GM18499 (cell line): Measurements from ENCODE around the gene SUMF2.
"Not testable (repeated sequence)": the region's sequence is repeated elsewhere in the genome, so short reads cannot be mapped to it uniquely, and the experiment has no call there.

Source experiments
- ATAC-seq: cut with Tn5 transposase; IDR thresholded peaks from one replicate; pipeline ENCODE4 v1.9.1; 2021; ENCODE audit warnings: moderate number of reproducible peaks; ENCODE audit not compliant: insufficient read depth, unreplicated experiment

The SUMF2 gene

DNA sequence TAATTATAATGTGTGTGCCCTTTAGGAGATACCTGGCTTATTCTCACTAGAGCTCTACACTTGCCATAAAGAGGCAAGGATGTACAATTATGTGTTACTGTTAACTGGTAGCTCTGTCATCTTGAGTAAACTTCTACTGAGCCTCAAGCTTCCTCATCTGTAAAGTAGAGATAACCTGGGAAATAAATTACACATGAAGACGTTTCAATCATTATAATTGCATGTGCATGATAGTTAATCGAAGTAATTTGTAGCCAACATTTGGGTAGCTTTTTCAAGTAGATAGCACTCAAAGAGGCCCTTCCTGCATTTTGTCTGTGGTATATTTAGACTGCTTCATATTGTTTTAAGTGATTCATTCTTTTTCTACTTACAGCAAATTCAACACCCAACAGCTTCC is 10.1 kb upstream of the SUMF2 start:
- ATAC-seq = no peak

DNA sequence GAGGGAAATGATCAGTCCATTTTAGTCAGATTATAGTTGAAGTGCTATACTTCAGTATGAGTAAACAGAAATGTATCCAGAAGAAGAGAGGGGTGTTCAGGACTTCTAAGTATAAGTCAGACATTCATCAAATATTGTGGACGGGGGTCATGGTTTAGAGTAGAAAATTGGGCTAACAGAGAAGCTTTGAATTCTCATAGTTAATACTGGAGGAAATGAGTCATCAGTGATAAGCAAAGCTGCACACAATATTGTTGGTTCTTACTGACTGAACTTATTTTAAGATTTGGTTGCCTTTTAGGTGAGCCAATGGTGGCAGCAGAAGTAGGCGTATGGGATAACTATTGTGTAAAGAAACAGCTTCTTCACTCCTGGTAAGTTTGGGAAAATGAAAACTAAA is 1.7 kb upstream of the SUMF2 start:
- no peak for ATAC-seq

DNA sequence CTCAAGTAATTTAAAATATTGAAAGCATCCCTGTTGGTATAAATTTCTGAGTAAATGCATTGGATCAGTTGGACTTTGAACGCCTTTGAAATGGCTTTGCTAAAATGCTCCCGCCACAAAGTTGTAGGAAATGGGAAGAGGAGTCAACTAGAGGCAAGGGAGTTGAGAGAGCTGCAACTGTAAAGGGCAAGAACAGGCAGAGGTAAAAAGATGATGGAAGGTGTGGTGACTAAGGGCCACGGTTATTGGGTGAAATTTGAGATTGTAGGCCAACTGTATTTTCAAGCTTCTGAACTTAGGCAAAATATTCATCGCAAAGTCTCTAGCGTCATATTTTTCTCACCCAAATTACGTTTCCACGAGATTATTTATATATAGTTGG is 595 bp upstream of the SUMF2 start:
- ATAC-seq = no peak

DNA sequence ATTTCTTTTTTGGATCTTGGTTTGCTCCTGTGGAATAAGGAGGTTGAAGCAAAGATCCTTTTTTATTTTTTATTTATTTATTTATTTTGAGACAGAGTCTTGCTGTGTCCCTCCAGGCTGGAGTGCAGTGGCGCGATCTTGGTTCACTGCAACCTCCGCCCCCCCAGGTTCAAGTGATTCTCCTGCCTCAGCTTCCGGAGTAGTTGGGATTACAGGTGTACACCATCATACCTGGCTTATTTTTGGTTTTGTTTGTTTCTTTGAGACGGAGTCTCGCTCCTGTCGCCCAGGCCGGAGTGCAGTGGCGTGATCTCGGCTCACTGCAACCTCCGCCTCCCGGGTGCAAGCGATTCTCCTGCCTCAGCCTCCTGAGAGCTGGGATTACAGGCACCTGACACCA is 2.3 kb downstream of the SUMF2 start:
- ATAC-seq = not testable (repeated sequence)

DNA sequence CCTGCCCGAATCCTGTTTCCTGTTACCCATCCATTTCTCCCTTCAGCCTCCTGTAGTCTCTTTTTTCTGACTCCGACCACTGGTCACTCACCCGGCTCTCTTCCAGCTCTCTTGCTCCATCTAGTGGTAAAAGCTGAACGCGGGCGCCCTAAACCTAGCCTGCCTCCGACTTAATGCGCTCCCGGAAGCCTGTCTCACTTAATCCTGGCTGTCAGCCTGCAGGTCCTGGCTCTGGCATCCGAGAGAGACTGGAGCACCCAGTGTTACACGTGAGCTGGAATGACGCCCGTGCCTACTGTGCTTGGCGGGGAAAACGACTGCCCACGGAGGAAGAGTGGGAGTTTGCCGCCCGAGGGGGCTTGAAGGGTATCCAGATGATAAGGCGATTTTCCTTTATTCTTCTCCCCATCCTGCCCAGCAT is 10.3 kb downstream of the SUMF2 start:
- peak; percentile 84 for ATAC-seq

DNA sequence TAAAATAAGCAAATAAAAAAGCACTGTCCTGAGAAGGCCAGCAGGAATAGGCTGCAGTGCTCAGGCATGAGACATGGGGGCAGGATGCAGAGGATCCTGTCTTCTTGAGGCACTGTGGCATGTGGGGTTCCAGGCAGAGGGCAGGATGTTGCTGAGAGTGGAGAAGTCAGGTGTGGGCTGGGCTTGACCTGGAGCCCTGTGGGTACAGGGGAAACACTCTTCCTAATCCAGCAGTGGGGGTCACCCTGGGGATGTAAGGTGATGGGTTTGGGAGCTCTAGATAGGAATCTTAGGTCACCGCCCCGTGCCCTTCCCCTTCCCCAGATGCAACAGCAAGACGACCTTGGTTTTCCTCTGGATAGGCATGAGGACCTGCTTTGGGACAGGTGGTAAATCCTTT is 13.6 kb downstream of the SUMF2 start:
- ATAC-seq = no peak

DNA sequence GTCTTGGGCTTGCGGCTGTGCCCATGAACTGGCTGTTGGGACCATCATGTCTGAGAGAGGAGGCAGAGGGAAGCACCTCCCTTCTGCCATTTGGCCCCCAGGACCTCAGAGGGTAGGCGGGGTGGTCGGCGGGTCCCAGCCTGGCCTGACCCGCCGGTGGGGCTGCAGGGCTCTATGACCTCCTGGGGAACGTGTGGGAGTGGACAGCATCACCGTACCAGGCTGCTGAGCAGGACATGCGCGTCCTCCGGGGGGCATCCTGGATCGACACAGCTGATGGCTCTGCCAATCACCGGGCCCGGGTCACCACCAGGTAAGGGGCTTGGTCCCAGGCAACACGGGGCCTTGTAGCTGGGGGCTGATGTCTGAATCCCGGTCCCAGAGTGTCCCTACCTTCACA is 14.1 kb downstream of the SUMF2 start:
- no peak for ATAC-seq

DNA sequence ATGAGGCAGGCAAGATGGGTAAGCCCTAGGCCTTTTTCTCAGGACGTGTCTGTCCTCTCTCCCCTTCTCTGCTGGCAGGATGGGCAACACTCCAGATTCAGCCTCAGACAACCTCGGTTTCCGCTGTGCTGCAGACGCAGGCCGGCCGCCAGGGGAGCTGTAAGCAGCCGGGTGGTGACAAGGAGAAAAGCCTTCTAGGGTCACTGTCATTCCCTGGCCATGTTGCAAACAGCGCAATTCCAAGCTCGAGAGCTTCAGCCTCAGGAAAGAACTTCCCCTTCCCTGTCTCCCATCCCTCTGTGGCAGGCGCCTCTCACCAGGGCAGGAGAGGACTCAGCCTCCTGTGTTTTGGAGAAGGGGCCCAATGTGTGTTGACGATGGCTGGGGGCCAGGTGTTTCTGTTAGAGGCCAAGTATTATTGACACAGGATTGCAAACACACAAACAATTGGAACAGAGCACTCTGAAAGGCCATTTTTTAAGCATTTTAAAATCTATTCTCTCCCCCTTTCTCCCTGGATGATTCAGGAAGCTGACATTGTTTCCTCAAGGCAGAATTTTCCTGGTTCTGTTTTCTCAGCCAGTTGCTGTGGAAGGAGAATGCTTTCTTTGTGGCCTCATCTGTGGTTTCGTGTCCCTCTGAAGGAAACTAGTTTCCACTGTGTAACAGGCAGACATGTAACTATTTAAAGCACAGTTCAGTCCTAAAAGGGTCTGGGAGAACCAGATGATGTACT is 15.5 kb downstream of the SUMF2 start:
- ATAC-seq = no peak

DNA sequence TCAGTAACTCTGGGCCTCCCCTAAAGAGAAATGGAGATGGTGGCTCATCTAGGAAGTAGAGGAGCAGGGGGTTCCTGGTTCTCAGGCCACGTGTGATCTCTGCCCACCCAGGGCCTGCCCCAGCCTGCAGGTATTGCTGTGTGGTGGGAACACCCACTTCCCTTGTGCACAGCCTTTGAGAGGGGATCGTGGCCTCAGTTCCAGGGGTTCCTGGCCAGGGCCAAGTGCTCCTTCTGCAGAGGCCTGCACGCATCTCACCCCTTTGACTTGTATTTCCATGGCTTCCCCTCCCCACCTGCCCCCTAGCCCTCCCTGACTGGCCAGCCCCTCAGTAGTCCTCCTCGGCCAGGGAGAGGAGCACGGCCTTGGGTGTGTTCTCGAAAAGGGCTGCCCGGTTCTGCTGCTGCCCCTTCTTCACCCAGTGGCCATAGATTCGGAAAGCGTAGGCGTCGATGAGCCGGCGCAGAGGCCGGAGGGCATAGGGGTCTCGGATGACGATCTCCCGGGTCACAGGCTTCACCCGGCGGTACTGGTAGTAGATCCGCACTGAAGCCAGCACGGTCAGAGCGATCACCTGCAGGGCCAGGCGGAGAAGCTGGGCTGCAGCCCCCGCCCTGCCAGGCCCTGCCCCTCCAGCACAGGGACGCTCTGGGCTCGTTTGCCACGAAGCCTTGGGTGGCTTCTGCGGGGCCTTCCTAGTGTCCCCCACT is 16.8 kb downstream of the SUMF2 start:
- not testable (repeated sequence) for ATAC-seq

DNA sequence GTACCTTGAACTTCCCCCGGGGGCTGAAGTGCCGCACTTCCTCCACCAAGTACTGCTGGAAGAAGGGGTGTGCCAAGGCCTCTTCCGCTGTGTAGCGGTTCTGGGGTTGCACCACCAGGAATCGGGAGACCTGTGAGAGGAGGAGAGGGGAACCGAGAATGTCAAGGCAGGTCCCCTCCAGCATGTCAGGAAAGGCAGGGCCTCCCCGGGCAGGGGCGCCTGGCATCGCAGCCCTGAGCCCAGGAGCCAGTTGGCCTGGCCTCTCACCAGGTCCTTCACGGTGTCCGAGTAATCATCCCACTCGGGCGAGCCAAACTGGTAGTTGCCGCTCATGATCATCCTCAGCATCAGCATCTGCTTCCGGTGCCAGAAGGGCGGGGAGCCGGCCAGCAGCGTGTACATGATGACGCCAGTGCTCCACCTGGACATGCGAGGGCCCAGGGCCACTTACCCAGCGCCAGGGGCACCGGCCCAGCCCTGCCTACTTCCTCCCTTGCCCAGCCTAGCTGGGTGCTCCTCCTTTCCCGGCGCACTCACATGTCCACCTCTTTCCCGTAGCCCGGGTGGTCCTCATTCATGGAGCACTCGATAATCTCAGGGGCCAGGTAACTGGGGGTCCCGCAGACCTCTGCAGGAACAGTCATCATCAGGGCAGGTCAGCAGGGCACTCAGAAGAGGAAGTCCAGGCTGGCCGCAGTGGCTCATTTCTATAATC is 17.7 kb downstream of the SUMF2 start:
- ATAC-seq = no peak

DNA sequence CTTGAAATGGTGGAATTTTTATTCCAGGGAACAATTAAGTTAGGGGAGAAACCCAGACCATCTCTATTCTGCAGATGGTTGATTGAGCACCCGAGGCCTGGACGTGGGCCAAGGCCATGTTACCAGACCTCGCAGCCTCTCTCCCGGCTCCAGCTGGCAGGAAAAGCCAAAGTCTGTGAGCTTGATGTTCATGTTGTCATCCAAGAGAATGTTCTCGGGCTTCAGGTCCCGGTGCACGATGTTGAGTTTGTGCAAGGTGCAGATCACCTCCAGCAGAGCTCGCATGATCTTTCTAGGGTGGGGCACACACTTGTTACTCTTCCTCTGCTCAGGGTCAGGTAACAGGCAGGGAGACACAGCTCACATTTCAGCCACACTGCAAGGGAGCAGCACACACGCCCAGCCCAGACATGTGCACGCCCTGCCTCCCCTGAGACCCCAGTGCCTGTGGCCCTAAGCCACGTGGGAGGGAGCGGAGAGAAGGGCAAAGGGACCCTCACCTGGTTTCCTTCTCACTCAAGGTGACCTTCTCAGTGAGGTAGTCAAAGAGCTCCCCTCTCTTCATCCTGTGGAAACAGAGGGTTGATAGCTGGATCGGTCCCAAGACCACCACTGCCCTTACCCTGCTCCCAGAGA is 19.2 kb downstream of the SUMF2 start:
- no peak for ATAC-seq

DNA sequence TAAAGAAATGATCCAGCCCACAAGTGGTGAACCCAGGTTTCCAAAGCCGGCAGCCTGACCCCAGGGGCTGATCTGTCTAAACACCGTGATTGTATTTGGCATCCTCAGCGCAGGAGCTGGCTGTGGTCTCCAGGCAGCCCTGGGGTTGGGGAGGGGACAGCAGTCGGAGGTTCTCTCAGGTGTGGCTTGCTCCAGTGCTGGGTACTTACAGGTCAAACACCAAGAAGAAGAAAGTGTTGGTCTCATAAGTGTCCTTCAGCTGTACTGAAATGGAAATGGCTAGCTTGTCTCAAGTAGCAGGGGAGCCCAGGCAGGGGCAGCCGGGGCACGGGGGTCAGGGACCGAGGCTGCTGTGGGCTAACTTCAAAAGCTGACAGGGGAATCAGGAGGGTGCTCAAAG is 22.7 kb downstream of the SUMF2 start:
- no peak for ATAC-seq

DNA sequence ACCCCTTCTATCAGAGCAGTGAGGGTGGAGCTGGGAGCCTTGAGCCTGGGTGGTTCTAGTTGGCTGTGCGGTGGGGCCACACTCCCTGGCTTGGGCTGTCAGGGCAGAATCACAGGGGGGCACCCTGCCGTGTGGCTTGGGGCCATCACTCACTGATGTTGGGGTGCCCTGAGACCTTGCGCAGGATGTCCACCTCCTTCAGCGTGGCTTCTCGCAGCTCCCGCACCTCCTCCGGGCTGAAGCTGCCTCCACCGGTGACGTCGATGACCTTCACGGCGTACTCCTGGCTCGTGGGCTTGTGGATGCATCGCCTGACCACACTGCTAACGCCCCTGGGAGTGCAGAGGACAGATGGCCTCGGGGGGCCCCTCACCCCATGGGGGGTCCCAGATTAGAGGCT is 23.4 kb downstream of the SUMF2 start:
- ATAC-seq = no peak

DNA sequence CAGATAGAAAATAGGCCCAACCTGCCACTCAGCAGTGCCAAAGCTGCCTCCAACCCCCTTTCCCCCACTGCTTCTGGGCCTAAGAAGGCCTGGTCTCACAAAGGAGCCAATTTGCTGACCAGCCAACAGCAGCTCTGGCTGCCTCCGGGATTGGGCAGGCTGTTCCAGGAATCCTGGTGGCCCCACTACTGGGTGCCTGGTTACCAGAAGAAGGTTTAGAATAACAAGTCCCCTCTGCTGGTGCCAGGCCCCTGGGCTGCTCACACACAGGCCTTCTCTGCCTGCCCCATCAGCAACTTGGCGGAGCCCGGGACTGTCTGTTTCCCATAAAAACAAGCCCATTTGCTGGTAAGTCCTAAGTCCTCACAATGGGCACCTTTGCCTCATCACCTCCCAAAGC is 27.5 kb downstream of the SUMF2 start:
- ATAC-seq = no peak

DNA sequence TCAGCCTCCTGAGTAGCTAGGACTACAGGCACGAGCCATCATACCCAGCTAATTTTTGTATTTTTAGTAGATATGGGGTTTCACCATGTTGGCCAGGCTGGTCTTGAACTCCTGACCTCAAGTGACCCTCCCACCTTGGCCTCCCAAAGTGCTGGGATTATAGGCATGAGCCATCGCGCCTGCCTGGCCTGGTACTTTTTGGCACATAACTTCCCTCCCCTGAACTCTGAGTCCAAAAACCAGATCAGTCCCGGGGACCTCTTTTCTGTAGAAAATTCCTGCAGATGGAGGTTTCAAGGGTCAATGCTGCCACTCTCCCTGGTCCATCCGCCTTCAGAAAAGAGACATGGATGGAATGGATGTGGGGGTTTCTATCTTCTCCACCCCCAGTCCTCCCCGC is 28.3 kb downstream of the SUMF2 start:
- not testable (repeated sequence) for ATAC-seq

DNA sequence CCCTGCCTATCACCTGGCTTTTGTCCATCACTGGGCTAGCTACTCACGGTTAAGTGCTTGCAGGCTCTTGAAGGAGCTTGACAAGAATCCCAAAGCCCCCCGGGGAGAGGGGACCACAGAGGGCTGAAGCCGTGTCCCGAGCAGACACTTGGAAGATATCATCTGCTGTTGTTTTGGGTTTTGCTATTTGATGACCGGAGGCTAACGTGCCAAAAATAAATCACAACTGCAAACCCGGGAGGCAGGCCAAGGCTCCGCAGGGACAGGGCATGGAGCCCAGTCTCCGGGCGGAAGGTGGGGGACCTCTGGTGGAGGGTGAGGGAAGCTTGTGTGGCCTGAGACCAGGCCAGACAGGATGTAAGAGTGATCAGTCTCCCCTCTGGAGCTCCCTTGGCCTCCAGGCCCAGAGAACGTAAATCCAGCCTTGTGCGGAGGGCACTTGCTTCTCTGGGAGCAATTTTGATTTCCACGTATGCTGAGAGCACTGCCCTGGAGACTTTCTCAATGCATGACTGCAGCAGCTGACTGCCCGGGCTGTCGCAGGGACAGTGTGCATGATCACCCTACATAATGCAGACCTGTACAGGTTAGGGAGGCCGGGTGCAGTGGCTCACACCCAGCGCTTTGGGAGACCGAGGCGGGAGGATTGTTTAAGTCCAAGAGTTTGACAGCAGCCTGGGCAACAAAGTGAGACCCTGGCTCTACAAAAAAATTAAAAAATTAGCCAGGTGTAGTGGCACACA is 28.9 kb downstream of the SUMF2 start, which contains the start of gene PHKG1:
PHKG1 (minus strand) TSS at position 164 of the 743 bp plus-strand sequence. CDS start 4,011 bp downstream, outside the sequence.
- no peak for ATAC-seq

DNA sequence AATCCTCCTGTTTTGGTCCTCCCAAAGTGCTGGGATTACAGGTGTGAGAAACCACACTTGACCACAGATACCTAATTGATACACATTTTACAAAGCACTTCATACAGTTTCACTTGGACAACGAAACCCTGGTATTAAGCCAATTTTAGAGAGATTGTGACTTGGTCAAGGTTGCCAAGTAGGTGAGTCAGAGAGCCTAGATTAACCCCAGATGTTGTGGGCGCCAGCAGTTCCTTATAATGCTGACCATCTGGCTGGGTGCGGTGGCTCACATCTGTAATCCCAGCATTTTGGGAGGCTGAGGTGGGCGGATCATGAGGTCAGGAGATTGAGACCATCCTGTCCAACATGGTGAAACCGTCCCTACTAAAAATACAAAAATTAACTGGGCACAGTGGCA is 33.6 kb downstream of the SUMF2 start:
- ATAC-seq = no peak

DNA sequence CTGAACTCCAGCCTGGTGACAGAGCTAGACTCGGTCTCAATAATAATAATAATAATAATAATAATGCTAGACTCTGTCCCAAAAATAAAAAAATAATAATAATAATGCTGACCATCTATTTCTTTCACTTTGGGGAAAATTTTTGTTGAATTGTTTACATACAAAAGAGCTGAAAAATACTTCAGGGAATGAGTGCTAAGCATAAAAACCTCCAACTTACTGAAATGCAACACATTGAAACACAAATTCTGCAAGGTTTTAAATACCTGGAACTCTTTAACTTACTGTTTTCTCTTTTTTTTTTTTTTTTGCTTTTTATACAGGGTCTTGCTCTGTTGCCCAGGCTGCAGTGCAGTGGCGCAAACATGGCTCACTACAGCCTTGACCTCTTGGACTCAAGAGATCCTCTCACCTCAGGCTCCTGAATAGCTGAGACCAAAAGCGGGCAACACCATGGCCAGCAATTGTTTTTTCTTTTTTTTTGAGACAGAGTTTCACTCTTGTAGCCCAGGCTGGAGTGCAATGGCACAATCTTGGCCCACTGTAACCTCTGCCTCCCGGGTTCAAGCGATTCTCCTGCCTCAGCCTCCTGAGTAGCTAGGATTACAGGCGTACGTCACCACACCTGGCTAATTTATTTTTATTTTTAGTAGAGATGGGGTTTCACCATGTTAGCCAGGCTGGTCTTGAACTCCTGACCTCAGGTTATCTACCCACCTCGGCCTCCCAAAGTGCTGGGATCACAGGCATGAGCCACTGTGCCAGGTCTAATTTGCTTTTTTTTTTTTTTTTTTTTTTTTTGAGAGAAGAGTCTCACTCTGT is 34.3 kb downstream of the SUMF2 start:
- ATAC-seq = not testable (repeated sequence)

DNA sequence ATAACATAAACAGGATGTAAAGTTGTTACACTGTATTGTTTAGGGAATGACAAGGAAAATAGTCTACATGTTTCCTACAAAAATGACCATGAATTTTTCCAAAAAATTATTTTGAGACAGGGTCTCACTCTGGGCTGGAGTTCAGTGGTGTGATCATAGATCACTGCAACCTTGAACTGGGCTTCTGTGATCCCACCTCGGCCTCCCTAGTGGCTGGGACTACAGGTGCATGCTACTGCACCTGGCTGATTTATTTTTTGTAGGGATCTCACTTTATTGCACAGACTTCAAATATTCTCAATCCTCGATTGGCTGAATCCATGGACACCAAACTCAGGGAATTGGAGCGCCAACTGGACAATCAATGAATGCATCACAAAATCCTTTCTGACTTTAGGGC is 35.6 kb downstream of the SUMF2 start:
- ATAC-seq = no peak
